ENCODE data around the gene DGKI.
"Not testable (repeated sequence)": the region's sequence is repeated elsewhere in the genome, so short reads cannot be mapped to it uniquely, and the experiment has no call there.

The DGKI gene

DNA sequence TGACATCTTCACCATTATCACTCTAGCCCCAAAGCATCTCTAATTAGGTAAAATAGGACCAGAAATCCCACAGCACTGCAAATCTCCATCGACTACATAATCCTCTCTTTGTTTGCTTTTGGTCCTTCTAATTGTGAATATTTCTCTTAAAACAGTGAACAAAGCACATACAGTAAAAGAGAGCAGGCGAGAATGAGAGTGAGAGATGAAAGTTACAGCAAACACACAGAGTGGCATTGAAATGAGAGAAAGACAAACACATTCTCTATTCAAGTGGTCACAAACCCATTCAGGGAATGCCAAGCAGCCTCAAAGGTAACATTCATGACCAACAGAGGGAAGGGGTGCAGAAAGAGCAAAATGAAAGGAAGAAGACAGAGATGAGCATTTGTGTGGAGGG lies 393.4 kb downstream of the DGKI start:
- Histone ChIP-seq H2BK12ac (ENCODE audit: low read length) (no peak overlapping the region), H2BK120ac (ENCODE audit: insufficient read depth, low read length, poor library complexity) (no peak overlapping the region), H3K4me1 (ENCODE audit: control insufficient read depth in 1 of 2, insufficient read depth in 2 of 2, low read length in 2 of 2) (peaks cover 0 to 4% of the 10 kb centered on the region in 2 experiments), H4K8ac (ENCODE audit: low read depth, low read length) (no peak overlapping the region), H3K9me3 (ENCODE audit: insufficient read depth, low read depth, low read length) (no peaks in the 10 kb centered on the region), H3K4me3 (ENCODE audit: low read depth, low read length) (no peak overlapping the region), H2AK5ac (ENCODE audit: low read length) (no peak overlapping the region), H2BK5ac (ENCODE audit: low read depth, low read length, poor library complexity) (no peak overlapping the region), H3K27me3 (ENCODE audit: insufficient read depth, low read length) (no peaks in the 10 kb centered on the region), H3K14ac (ENCODE audit: low read length) (no peak overlapping the region), H4K91ac (ENCODE audit: low read depth, low read length) (no peak overlapping the region), H3K9ac (ENCODE audit: low read length) (no peak overlapping the region), H3K79me1 (ENCODE audit: low read length) (no peaks in the 10 kb centered on the region), H3K27ac (ENCODE audit: low read depth, low read length) (no peak overlapping the region), H3K18ac (ENCODE audit: low read length) (no peak overlapping the region), H3K4ac (ENCODE audit: low read depth, low read length) (no peak overlapping the region), H4K12ac (ENCODE audit: low read depth, low read length) (no peak overlapping the region), H3K36me3 (ENCODE audit: control insufficient read depth in 1 of 2, insufficient read depth in 2 of 2, low read length in 2 of 2) (no peaks in the 10 kb centered on the region), H3K79me2 (ENCODE audit: control insufficient read depth, insufficient read depth, low read length, poor library complexity) (no peaks in the 10 kb centered on the region), H3K23ac (ENCODE audit: low read length) (no peak overlapping the region), H3K4me2 (ENCODE audit: low read length) (no peak overlapping the region), H2AFZ (ENCODE audit: insufficient read depth, low read length, poor library complexity) (no peak overlapping the region)
- WGBS (ENCODE audit: extremely low coverage, insufficient coverage, insufficient read length), result no CpG with 5 or more reads among the region's 2 CpGs
- no peak for DNase-seq

DNA sequence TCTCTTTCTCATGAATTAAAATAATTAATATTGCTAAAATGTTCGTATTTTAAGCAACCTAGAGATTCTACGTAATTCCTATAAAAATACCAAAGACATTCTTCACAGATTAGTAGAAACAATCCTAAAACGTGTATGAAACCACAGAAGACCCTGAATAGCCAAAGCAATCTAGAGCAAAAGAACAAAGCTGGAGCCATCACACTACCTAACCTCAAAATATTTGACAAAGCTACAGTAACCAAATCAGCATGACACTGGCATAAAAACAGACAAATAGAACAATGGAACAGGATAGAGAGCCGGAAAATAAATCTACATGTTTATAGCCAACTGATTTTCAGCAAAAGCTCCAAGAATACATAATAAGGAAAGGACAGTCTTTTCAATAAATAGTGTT lies 397.8 kb downstream of the DGKI start:
- no peaks in the 10 kb centered on the region for H3K79me2 ChIP-seq (ENCODE audit: control insufficient read depth, insufficient read depth, low read length, poor library complexity)
- H2AK5ac ChIP-seq (ENCODE audit: low read length), result no peak overlapping the region
- no peaks in the 10 kb centered on the region for H3K27me3 ChIP-seq (ENCODE audit: insufficient read depth, low read length)
- H3K4ac ChIP-seq (ENCODE audit: low read depth, low read length), result no peak overlapping the region
- no peak overlapping the region for H3K23ac ChIP-seq (ENCODE audit: low read length)
- no peaks in the 10 kb centered on the region for H3K9me3 ChIP-seq (ENCODE audit: insufficient read depth, low read depth, low read length)
- H3K79me1 ChIP-seq (ENCODE audit: low read length), result no peaks in the 10 kb centered on the region
- no peak overlapping the region for H3K18ac ChIP-seq (ENCODE audit: low read length)
- no peak overlapping the region for H3K27ac ChIP-seq (ENCODE audit: low read depth, low read length)
- no peak overlapping the region for H3K4me2 ChIP-seq (ENCODE audit: low read length)
- H2BK5ac ChIP-seq (ENCODE audit: low read depth, low read length, poor library complexity), result no peak overlapping the region
- H3K4me3 ChIP-seq (ENCODE audit: low read depth, low read length), result no peak overlapping the region
- no peak overlapping the region for H4K91ac ChIP-seq (ENCODE audit: low read depth, low read length)
- no peak overlapping the region for H3K9ac ChIP-seq (ENCODE audit: low read length)
- H4K8ac ChIP-seq (ENCODE audit: low read depth, low read length), result no peak overlapping the region
- H4K12ac ChIP-seq (ENCODE audit: low read depth, low read length), result no peak overlapping the region
- peaks cover 0 to 4% of the 10 kb centered on the region in 2 experiments for H3K4me1 ChIP-seq (ENCODE audit: control insufficient read depth in 1 of 2, insufficient read depth in 2 of 2, low read length in 2 of 2)
- H2BK120ac ChIP-seq (ENCODE audit: insufficient read depth, low read length, poor library complexity), result no peak overlapping the region
- WGBS (ENCODE audit: extremely low coverage, insufficient coverage, insufficient read length), result no CpG with 5 or more reads among the region's 4 CpGs
- no peak for DNase-seq
- no peak overlapping the region for H2AFZ ChIP-seq (ENCODE audit: insufficient read depth, low read length, poor library complexity)
- H3K14ac ChIP-seq (ENCODE audit: low read length), result no peak overlapping the region
- H2BK12ac ChIP-seq (ENCODE audit: low read length), result no peak overlapping the region
- no peaks in the 10 kb centered on the region for H3K36me3 ChIP-seq (ENCODE audit: control insufficient read depth in 1 of 2, insufficient read depth in 2 of 2, low read length in 2 of 2)

DNA sequence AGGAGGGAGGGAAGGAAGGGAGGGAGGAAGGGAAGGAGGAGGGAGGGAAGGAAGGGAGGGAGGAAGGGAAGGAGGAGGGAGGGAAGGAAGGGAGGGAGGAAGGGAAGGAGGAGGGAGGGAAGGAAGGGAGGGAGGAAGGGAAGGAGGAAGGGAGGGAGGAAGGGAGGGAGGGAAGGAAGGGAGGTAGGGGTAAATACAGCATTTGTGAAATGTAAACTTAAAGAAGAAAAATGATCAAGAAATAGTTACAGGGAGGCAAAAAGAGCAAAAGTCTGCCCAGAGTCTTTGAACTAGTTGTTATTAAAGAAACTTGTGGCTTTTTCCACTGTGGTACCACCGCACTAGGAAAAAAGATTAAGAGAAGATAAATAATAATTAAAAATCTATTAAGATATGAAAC lies 398.2 kb downstream of the DGKI start:
- H3K79me1 ChIP-seq (ENCODE audit: low read length); H3K4me3 ChIP-seq (ENCODE audit: low read depth, low read length); H3K4ac ChIP-seq (ENCODE audit: low read depth, low read length); H3K18ac ChIP-seq (ENCODE audit: low read length); H4K8ac ChIP-seq (ENCODE audit: low read depth, low read length); H3K4me1 ChIP-seq (ENCODE audit: control insufficient read depth in 1 of 2, insufficient read depth in 2 of 2, low read length in 2 of 2); H2AK5ac ChIP-seq (ENCODE audit: low read length); H3K9ac ChIP-seq (ENCODE audit: low read length); H4K91ac ChIP-seq (ENCODE audit: low read depth, low read length); H3K14ac ChIP-seq (ENCODE audit: low read length); DNase-seq; H3K79me2 ChIP-seq (ENCODE audit: control insufficient read depth, insufficient read depth, low read length, poor library complexity); H3K27ac ChIP-seq (ENCODE audit: low read depth, low read length); H2BK5ac ChIP-seq (ENCODE audit: low read depth, low read length, poor library complexity); H2AFZ ChIP-seq (ENCODE audit: insufficient read depth, low read length, poor library complexity); H2BK12ac ChIP-seq (ENCODE audit: low read length); H4K12ac ChIP-seq (ENCODE audit: low read depth, low read length); H3K27me3 ChIP-seq (ENCODE audit: insufficient read depth, low read length); H3K36me3 ChIP-seq (ENCODE audit: control insufficient read depth in 1 of 2, insufficient read depth in 2 of 2, low read length in 2 of 2); H3K23ac ChIP-seq (ENCODE audit: low read length); H3K9me3 ChIP-seq (ENCODE audit: insufficient read depth, low read depth, low read length); H3K4me2 ChIP-seq (ENCODE audit: low read length); H2BK120ac ChIP-seq (ENCODE audit: insufficient read depth, low read length, poor library complexity): not testable (repeated sequence)
- no CpG with 5 or more reads among the region's 1 CpG for WGBS (ENCODE audit: extremely low coverage, insufficient coverage, insufficient read length)

DNA sequence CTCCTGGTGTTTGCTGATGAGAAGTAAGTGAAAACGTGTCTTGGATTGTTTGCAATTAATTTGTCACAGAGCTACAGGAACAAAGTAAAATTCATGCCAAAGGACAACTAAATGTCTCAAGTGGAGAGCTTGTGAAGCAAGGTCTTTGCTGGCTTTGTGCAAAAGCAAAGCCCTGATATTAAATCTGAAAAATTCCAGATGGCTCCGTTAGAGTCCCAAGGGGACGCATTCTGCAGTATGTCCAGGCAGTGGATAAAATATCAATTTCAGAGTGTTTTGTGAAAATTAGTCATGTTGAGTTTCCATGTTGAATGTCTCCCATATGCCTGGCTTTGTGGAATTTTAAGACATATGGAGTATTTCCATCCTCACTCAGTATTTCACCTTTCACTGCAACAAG lies 400.7 kb downstream of the DGKI start:
- Histone ChIP-seq H2AK5ac (ENCODE audit: low read length) (no peak overlapping the region), H3K4me3 (ENCODE audit: low read depth, low read length) (no peak overlapping the region), H3K4me2 (ENCODE audit: low read length) (no peak overlapping the region), H4K8ac (ENCODE audit: low read depth, low read length) (no peak overlapping the region), H3K14ac (ENCODE audit: low read length) (no peak overlapping the region), H2BK120ac (ENCODE audit: insufficient read depth, low read length, poor library complexity) (no peak overlapping the region), H3K79me1 (ENCODE audit: low read length) (no peaks in the 10 kb centered on the region), H3K18ac (ENCODE audit: low read length) (no peak overlapping the region), H3K36me3 (ENCODE audit: control insufficient read depth in 1 of 2, insufficient read depth in 2 of 2, low read length in 2 of 2) (no peaks in the 10 kb centered on the region), H3K4me1 (ENCODE audit: control insufficient read depth in 1 of 2, insufficient read depth in 2 of 2, low read length in 2 of 2) (no peaks in the 10 kb centered on the region), H3K23ac (ENCODE audit: low read length) (no peak overlapping the region), H2BK5ac (ENCODE audit: low read depth, low read length, poor library complexity) (no peak overlapping the region), H3K27me3 (ENCODE audit: insufficient read depth, low read length) (no peaks in the 10 kb centered on the region), H2BK12ac (ENCODE audit: low read length) (no peak overlapping the region), H3K27ac (ENCODE audit: low read depth, low read length) (no peak overlapping the region), H3K9ac (ENCODE audit: low read length) (no peak overlapping the region), H4K12ac (ENCODE audit: low read depth, low read length) (no peak overlapping the region), H3K79me2 (ENCODE audit: control insufficient read depth, insufficient read depth, low read length, poor library complexity) (no peaks in the 10 kb centered on the region), H2AFZ (ENCODE audit: insufficient read depth, low read length, poor library complexity) (no peak overlapping the region), H3K9me3 (ENCODE audit: insufficient read depth, low read depth, low read length) (no peaks in the 10 kb centered on the region), H4K91ac (ENCODE audit: low read depth, low read length) (no peak overlapping the region), H3K4ac (ENCODE audit: low read depth, low read length) (no peak overlapping the region)
- WGBS (ENCODE audit: extremely low coverage, insufficient coverage, insufficient read length), result no CpG with 5 or more reads among the region's 3 CpGs
- DNase-seq, result no peak

Data from trophoblast cell (in vitro differentiated cells and primary cell).